ENCODE measurements around the gene TYW3.
"Not testable (repeated sequence)": the region's sequence is repeated elsewhere in the genome, so short reads cannot be mapped to it uniquely, and the experiment has no call there.

The TYW3 gene

DNA sequence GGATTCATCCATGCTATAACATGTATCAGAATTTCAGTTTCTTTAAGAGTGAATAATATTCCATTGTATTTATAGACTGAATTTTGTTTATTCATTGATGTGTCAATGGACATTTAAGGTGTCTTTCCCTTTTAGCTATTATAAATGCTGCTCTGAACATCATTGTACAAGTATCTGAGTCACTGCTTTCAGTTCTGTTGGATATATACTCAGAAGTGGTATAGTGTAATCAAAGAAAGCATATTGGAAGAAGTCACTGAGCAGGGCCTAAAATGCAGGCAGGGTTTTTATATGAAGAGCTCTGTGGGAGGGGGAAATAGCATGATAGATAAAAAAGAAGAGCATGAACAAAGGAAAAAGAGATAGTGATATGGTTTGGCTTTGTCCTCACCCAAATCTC, 22.5 kb downstream of the TYW3 start:
- TF ChIP-seq ARNTL (CRISPR knock-in tag; IDR thresholded peaks at IDR 0.05; ENCODE audit: borderline replicate concordance, low read depth) = no peak
- TF ChIP-seq PPARA (CRISPR knock-in tag; IDR thresholded peaks at IDR 0.05; ENCODE audit: borderline replicate concordance) = no peak
- TF ChIP-seq, protein P1, sequence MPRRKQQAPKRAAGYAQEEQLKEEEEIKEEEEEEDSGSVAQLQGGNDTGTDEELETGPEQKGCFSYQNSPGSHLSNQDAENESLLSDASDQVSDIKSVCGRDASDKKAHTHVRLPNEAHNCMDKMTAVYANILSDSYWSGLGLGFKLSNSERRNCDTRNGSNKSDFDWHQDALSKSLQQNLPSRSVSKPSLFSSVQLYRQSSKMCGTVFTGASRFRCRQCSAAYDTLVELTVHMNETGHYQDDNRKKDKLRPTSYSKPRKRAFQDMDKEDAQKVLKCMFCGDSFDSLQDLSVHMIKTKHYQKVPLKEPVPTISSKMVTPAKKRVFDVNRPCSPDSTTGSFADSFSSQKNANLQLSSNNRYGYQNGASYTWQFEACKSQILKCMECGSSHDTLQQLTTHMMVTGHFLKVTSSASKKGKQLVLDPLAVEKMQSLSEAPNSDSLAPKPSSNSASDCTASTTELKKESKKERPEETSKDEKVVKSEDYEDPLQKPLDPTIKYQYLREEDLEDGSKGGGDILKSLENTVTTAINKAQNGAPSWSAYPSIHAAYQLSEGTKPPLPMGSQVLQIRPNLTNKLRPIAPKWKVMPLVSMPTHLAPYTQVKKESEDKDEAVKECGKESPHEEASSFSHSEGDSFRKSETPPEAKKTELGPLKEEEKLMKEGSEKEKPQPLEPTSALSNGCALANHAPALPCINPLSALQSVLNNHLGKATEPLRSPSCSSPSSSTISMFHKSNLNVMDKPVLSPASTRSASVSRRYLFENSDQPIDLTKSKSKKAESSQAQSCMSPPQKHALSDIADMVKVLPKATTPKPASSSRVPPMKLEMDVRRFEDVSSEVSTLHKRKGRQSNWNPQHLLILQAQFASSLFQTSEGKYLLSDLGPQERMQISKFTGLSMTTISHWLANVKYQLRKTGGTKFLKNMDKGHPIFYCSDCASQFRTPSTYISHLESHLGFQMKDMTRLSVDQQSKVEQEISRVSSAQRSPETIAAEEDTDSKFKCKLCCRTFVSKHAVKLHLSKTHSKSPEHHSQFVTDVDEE (CRISPR knock-in tag; IDR thresholded peaks at IDR 0.05) = no peak
- TF ChIP-seq, protein P2, sequence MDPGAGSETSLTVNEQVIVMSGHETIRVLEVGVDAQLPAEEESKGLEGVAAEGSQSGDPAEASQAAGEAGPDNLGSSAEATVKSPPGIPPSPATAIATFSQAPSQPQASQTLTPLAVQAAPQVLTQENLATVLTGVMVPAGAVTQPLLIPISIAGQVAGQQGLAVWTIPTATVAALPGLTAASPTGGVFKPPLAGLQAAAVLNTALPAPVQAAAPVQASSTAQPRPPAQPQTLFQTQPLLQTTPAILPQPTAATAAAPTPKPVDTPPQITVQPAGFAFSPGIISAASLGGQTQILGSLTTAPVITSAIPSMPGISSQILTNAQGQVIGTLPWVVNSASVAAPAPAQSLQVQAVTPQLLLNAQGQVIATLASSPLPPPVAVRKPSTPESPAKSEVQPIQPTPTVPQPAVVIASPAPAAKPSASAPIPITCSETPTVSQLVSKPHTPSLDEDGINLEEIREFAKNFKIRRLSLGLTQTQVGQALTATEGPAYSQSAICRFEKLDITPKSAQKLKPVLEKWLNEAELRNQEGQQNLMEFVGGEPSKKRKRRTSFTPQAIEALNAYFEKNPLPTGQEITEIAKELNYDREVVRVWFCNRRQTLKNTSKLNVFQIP (CRISPR knock-in tag; IDR thresholded peaks at IDR 0.05; ENCODE audit: borderline replicate concordance, low read depth) = no peak
- TF ChIP-seq ZNF70 (CRISPR knock-in tag; IDR thresholded peaks at IDR 0.05) = no peak
- no peak for TF ChIP-seq BACH2 (CRISPR knock-in tag; IDR thresholded peaks at IDR 0.05; ENCODE audit: borderline replicate concordance)
- no peak for TF ChIP-seq TOX (CRISPR knock-in tag; IDR thresholded peaks at IDR 0.05; ENCODE audit: borderline replicate concordance)
- TF ChIP-seq, protein P3, sequence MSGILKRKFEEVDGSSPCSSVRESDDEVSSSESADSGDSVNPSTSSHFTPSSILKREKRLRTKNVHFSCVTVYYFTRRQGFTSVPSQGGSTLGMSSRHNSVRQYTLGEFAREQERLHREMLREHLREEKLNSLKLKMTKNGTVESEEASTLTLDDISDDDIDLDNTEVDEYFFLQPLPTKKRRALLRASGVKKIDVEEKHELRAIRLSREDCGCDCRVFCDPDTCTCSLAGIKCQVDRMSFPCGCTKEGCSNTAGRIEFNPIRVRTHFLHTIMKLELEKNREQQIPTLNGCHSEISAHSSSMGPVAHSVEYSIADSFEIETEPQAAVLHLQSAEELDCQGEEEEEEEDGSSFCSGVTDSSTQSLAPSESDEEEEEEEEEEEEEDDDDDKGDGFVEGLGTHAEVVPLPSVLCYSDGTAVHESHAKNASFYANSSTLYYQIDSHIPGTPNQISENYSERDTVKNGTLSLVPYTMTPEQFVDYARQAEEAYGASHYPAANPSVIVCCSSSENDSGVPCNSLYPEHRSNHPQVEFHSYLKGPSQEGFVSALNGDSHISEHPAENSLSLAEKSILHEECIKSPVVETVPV (CRISPR knock-in tag; IDR thresholded peaks at IDR 0.05) = no peak
- TF ChIP-seq ZC3H10 (CRISPR knock-in tag; IDR thresholded peaks at IDR 0.05) = no peak
- no peak for TF ChIP-seq ZFP30 (CRISPR knock-in tag; IDR thresholded peaks at IDR 0.05)
- TF ChIP-seq, protein P4, sequence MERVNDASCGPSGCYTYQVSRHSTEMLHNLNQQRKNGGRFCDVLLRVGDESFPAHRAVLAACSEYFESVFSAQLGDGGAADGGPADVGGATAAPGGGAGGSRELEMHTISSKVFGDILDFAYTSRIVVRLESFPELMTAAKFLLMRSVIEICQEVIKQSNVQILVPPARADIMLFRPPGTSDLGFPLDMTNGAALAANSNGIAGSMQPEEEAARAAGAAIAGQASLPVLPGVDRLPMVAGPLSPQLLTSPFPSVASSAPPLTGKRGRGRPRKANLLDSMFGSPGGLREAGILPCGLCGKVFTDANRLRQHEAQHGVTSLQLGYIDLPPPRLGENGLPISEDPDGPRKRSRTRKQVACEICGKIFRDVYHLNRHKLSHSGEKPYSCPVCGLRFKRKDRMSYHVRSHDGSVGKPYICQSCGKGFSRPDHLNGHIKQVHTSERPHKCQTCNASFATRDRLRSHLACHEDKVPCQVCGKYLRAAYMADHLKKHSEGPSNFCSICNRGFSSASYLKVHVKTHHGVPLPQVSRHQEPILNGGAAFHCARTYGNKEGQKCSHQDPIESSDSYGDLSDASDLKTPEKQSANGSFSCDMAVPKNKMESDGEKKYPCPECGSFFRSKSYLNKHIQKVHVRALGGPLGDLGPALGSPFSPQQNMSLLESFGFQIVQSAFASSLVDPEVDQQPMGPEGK (CRISPR knock-in tag; IDR thresholded peaks at IDR 0.05; ENCODE audit: borderline replicate concordance) = no peak
- no peak for TF ChIP-seq SNAI2 (CRISPR knock-in tag; IDR thresholded peaks at IDR 0.05)
- TF ChIP-seq ZNF565 (CRISPR knock-in tag; conservative IDR thresholded peaks at IDR 0.05; ENCODE audit: low read depth) = no peak
- no peak for TF ChIP-seq OSR1 (CRISPR knock-in tag; IDR thresholded peaks at IDR 0.05)
- TF ChIP-seq ZNF8 (CRISPR knock-in tag; IDR thresholded peaks at IDR 0.05) = no peak
- no peak for TF ChIP-seq CSDC2 (CRISPR knock-in tag; IDR thresholded peaks at IDR 0.05)
- TF ChIP-seq RARB (CRISPR knock-in tag; IDR thresholded peaks at IDR 0.05) = no peak
- ATAC-seq = no peak

DNA sequence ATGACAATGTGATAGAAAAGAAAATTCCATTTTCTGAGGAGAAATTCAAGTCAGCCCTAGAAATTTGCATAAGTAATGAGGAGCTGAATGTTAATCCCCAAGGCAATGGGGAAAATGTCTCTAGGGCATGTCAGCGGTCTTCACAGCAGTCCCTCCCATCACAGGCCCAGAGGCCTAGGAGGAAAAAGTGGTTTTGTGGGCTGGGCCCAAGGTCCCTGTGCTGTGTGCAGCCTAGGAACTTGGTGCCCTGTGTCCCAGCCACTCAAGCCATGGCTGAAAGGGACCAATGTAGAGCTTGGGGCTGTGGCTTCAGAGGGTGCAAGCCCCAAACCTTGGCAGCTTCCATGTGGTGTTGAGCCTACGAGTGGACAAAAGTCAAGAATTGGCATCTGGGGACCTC, 23.7 kb downstream of the TYW3 start:
- not testable (repeated sequence) for ATAC-seq

DNA sequence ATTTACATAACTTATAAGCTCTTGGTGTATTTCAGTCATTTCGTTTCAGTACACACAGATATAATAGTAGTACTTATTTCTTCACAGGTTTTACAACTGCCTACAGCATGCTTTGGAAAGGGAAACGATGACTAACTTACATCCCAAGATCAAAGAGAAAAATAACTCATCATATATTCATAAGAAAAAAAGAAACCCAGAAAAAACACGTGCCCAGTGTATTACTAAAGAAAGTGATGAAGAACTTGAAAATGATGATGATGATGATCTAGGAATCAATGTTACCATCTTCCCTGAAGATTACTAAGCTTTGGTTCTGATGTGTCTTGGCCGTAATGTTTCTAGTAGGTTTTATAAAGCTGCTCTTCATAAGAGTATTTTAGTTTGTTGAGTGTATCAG, 30.9 kb downstream of the TYW3 start:
- ATAC-seq = no peak
- TF ChIP-seq, protein P3 (CRISPR knock-in tag; IDR thresholded peaks at IDR 0.05) = no peak
- TF ChIP-seq RARB (CRISPR knock-in tag; IDR thresholded peaks at IDR 0.05) (no peak), OSR1 (CRISPR knock-in tag; IDR thresholded peaks at IDR 0.05) (no peak), TOX (CRISPR knock-in tag; IDR thresholded peaks at IDR 0.05; ENCODE audit: borderline replicate concordance) (no peak), ESRRG (CRISPR knock-in tag; IDR thresholded peaks at IDR 0.05) (no peak), ZNF70 (CRISPR knock-in tag; IDR thresholded peaks at IDR 0.05) (no peak), GLIS3 (CRISPR knock-in tag; IDR thresholded peaks at IDR 0.05) (no peak), TCF4 (CRISPR knock-in tag; IDR thresholded peaks at IDR 0.05; ENCODE audit: borderline replicate concordance) (no peak), CSDC2 (CRISPR knock-in tag; IDR thresholded peaks at IDR 0.05) (no peak), ZC3H10 (CRISPR knock-in tag; IDR thresholded peaks at IDR 0.05) (no peak), ZNF8 (CRISPR knock-in tag; IDR thresholded peaks at IDR 0.05) (no peak)
- TF ChIP-seq, protein P2 (CRISPR knock-in tag; IDR thresholded peaks at IDR 0.05; ENCODE audit: borderline replicate concordance, low read depth) = no peak
- TF ChIP-seq, protein P1 (CRISPR knock-in tag; IDR thresholded peaks at IDR 0.05) = no peak
- TF ChIP-seq, protein P5, sequence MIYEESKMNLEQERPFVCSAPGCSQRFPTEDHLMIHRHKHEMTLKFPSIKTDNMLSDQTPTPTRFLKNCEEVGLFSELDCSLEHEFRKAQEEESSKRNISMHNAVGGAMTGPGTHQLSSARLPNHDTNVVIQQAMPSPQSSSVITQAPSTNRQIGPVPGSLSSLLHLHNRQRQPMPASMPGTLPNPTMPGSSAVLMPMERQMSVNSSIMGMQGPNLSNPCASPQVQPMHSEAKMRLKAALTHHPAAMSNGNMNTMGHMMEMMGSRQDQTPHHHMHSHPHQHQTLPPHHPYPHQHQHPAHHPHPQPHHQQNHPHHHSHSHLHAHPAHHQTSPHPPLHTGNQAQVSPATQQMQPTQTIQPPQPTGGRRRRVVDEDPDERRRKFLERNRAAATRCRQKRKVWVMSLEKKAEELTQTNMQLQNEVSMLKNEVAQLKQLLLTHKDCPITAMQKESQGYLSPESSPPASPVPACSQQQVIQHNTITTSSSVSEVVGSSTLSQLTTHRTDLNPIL (CRISPR knock-in tag; IDR thresholded peaks at IDR 0.05; ENCODE audit: low read depth) = no peak

Data from SK-N-SH treated with all-trans-retinoic acid at 6 μM for 48 hours (cell line).